ENCODE data around the gene SYNDIG1. TPM values are rescaled to one million over a fixed set of nuclear protein-coding genes. Genes with fewer than 3 reads are reported as not detected.

The SYNDIG1 gene
- polyA plus RNA-seq, 1 donor from 2014 or later: 0.22 TPM

DNA sequence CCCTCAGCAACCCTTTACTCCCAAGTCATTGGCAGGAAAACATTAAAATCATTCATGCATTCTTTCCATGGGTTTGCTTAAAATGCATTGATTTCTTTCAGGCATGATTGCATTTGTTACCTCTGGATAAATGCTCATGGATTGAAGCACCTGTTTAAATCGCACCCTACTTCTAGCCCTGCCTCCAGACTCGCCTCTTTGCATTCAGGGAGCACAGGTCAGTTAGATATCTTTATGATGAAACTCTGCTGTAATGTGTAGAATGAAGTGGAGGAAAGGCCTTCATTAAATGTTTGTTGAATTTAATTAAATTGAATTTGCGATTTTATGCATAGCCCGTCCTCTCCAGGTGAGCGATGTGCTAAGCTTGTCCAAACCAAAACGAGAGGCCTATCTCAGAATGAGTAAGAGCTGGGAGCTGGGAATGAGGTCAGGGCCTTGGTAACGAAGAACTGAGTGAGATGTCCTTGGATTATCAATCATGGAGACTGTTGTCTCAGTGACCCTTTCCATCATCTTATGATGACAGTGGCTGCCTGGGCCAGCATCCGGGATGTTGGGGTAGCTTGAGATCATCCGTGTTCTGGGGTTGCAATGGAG is 210.1 kb downstream of the SYNDIG1 start:
- Histone ChIP-seq H3K36me3 (ENCODE audit: insufficient read depth, low read length) (no peaks in the 10 kb centered on the region), H3K4me3 (ENCODE audit: low read length) (no peak overlapping the region), H4K20me1 (ENCODE audit: insufficient read depth) (no peaks in the 10 kb centered on the region), H3K27me3 (ENCODE audit: insufficient read depth, low read depth, low read length) (no peaks in the 10 kb centered on the region), H3K9me2 (ENCODE audit: insufficient read depth, low read length) (no peaks in the 10 kb centered on the region), H3K9me3 (ENCODE audit: low read length) (no peaks in the 10 kb centered on the region), H3K27ac (ENCODE audit: low read length) (no peak overlapping the region), H3K79me2 (replicated peaks; ENCODE audit: insufficient read depth, low read length) (no peaks in the 10 kb centered on the region), H2AFZ (ENCODE audit: low read depth, low read length) (no peak overlapping the region), H3F3A (ENCODE audit: insufficient read depth, low read length, poor library complexity, severe bottlenecking) (no peaks in the 10 kb centered on the region), H3K9ac (ENCODE audit: low read length) (no peak overlapping the region), H3K4me2 (ENCODE audit: low read length) (no peak overlapping the region)
- TF ChIP-seq, protein P1, sequence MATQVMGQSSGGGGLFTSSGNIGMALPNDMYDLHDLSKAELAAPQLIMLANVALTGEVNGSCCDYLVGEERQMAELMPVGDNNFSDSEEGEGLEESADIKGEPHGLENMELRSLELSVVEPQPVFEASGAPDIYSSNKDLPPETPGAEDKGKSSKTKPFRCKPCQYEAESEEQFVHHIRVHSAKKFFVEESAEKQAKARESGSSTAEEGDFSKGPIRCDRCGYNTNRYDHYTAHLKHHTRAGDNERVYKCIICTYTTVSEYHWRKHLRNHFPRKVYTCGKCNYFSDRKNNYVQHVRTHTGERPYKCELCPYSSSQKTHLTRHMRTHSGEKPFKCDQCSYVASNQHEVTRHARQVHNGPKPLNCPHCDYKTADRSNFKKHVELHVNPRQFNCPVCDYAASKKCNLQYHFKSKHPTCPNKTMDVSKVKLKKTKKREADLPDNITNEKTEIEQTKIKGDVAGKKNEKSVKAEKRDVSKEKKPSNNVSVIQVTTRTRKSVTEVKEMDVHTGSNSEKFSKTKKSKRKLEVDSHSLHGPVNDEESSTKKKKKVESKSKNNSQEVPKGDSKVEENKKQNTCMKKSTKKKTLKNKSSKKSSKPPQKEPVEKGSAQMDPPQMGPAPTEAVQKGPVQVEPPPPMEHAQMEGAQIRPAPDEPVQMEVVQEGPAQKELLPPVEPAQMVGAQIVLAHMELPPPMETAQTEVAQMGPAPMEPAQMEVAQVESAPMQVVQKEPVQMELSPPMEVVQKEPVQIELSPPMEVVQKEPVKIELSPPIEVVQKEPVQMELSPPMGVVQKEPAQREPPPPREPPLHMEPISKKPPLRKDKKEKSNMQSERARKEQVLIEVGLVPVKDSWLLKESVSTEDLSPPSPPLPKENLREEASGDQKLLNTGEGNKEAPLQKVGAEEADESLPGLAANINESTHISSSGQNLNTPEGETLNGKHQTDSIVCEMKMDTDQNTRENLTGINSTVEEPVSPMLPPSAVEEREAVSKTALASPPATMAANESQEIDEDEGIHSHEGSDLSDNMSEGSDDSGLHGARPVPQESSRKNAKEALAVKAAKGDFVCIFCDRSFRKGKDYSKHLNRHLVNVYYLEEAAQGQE (IDR thresholded peaks at IDR 0.05; ENCODE audit: borderline replicate concordance): no peak
- no peak for TF ChIP-seq RAD21 (conservative IDR thresholded peaks at IDR 0.05)
- TF ChIP-seq EP300 (conservative IDR thresholded peaks at IDR 0.05; ENCODE audit: poor library complexity, severe bottlenecking): no peak
- TF ChIP-seq TAF1 (IDR thresholded peaks at IDR 0.05; ENCODE audit: low read depth): no peak
- TF ChIP-seq POLR2AphosphoS5 (IDR thresholded peaks at IDR 0.05): no peak

- H3K79me2 ChIP-seq (replicated peaks; ENCODE audit: insufficient read depth, low read length): no peaks in the 10 kb centered on the region
- no peak overlapping the region for H3K4me2 ChIP-seq (ENCODE audit: low read length)
- no peaks in the 10 kb centered on the region for H3K36me3 ChIP-seq (ENCODE audit: insufficient read depth, low read length)
- no peaks in the 10 kb centered on the region for H3K9me2 ChIP-seq (ENCODE audit: insufficient read depth, low read length)
- H3F3A ChIP-seq (ENCODE audit: insufficient read depth, low read length, poor library complexity, severe bottlenecking): no peaks in the 10 kb centered on the region
- no peak overlapping the region for H3K4me3 ChIP-seq (ENCODE audit: low read length)
- H3K9ac ChIP-seq (ENCODE audit: low read length): no peak overlapping the region
- TF ChIP-seq MXI1 (conservative IDR thresholded peaks at IDR 0.05; ENCODE audit: poor library complexity, severe bottlenecking) (no peak), POLR2AphosphoS5 (IDR thresholded peaks at IDR 0.05) (no peak), SMC3 (conservative IDR thresholded peaks at IDR 0.05; ENCODE audit: poor library complexity) (no peak), TAF1 (IDR thresholded peaks at IDR 0.05; ENCODE audit: low read depth) (no peak), EP300 (conservative IDR thresholded peaks at IDR 0.05; ENCODE audit: poor library complexity, severe bottlenecking) (no peak), RAD21 (conservative IDR thresholded peaks at IDR 0.05) (no peak), EZH2 (IDR thresholded peaks at IDR 0.05; ENCODE audit: borderline replicate concordance, insufficient read depth, low read length, poor library complexity, severe bottlenecking) (no peak)
- TF ChIP-seq, protein P1 (IDR thresholded peaks at IDR 0.05; ENCODE audit: borderline replicate concordance): no peak
- TF ChIP-seq, protein P2, sequence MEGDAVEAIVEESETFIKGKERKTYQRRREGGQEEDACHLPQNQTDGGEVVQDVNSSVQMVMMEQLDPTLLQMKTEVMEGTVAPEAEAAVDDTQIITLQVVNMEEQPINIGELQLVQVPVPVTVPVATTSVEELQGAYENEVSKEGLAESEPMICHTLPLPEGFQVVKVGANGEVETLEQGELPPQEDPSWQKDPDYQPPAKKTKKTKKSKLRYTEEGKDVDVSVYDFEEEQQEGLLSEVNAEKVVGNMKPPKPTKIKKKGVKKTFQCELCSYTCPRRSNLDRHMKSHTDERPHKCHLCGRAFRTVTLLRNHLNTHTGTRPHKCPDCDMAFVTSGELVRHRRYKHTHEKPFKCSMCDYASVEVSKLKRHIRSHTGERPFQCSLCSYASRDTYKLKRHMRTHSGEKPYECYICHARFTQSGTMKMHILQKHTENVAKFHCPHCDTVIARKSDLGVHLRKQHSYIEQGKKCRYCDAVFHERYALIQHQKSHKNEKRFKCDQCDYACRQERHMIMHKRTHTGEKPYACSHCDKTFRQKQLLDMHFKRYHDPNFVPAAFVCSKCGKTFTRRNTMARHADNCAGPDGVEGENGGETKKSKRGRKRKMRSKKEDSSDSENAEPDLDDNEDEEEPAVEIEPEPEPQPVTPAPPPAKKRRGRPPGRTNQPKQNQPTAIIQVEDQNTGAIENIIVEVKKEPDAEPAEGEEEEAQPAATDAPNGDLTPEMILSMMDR (IDR thresholded peaks at IDR 0.05; ENCODE audit: poor library complexity, severe bottlenecking): no peak
- no peak overlapping the region for H2AFZ ChIP-seq (ENCODE audit: low read depth, low read length)
- H3K27me3 ChIP-seq (ENCODE audit: insufficient read depth, low read depth, low read length): no peaks in the 10 kb centered on the region
- no peaks in the 10 kb centered on the region for H3K9me3 ChIP-seq (ENCODE audit: low read length)
- no peak overlapping the region for H3K27ac ChIP-seq (ENCODE audit: low read length)
- no peaks in the 10 kb centered on the region for H4K20me1 ChIP-seq (ENCODE audit: insufficient read depth)
Observed at GRCh38 chr20:24681634-24682495, 212.4 kb downstream of the SYNDIG1 start.
